Bladder microvascular endothelial cell (primary cell): ENCODE results near the gene PCDH18. TPM values are rescaled to one million over a fixed set of nuclear protein-coding genes. Genes with fewer than 3 reads are reported as not detected.

Experiments
- total RNA-seq: library from RNA; depleted of rRNA; stranded (reverse); fragments of >200 nt; gene quantifications from 2 replicates; pipeline ENCODE4 v1.2.3, GENCODE V29; 2014

Gene PCDH18
- 0.69 and 1.6 TPM in 2 replicates for total RNA-seq

GRCh38 chr4:137531986-137532868 is at the start of gene PCDH18:
PCDH18 (minus strand) TSS chr4:137532494; CDS start chr4:137532088, 406 bp downstream.

